AG09319 (cell line): Measurements from ENCODE around the gene ST8SIA1.

Experiments
- DNase-seq: peaks from one replicate; pipeline ENCODE4 v3.0.0-alpha.2; 2010; ENCODE audit warnings: low read depth; ENCODE audit errors: extremely low read depth
- TF ChIP-seq, protein P1 (sequence below): IDR thresholded peaks from 2 replicates; pipeline ENCODE4 v1.5.1; 2011; ENCODE audit warnings: low read depth, mild to moderate bottlenecking, inconsistent platforms, low read length, moderate library complexity

Gene ST8SIA1

DNA sequence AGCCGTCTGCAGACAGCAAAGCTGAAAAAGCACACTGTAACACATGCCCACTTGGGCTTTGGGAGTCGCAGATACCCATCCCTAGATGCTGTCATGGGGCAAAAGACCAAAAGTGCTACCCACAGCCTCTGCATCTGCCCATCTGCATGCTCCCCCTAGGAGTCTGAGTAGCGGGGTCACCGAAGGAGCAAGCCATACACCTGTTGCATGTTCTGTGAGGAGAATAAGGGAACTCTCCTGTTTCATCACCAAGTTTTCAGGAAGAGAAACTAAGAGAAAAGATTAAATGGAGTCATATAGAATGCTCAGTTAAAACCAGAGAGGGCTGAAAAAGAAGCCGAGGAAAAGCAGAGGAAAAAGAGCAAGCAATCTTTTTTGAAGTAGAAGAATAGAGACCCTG, 13.7 kb upstream of the ST8SIA1 start:
- no peak for DNase-seq
- TF ChIP-seq, protein P1, sequence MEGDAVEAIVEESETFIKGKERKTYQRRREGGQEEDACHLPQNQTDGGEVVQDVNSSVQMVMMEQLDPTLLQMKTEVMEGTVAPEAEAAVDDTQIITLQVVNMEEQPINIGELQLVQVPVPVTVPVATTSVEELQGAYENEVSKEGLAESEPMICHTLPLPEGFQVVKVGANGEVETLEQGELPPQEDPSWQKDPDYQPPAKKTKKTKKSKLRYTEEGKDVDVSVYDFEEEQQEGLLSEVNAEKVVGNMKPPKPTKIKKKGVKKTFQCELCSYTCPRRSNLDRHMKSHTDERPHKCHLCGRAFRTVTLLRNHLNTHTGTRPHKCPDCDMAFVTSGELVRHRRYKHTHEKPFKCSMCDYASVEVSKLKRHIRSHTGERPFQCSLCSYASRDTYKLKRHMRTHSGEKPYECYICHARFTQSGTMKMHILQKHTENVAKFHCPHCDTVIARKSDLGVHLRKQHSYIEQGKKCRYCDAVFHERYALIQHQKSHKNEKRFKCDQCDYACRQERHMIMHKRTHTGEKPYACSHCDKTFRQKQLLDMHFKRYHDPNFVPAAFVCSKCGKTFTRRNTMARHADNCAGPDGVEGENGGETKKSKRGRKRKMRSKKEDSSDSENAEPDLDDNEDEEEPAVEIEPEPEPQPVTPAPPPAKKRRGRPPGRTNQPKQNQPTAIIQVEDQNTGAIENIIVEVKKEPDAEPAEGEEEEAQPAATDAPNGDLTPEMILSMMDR = no peak

DNA sequence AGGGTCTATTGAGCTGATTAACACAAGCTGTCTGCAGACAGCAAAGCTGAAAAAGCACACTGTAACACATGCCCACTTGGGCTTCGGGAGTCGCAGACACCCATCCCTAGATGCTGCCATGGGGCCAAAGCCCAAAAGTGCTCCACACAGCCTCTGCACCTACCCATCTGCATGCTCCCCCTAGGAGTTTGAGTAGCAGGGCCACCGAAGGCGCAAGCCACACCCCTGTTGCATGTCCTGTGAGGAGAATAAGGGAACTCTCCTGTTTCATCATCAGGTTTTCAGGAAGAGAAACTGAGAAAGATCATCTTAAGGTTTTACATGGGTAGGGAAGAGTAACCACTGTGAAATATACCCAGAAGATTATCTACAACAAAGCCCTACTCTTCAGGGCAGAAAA, 5.6 kb upstream of the ST8SIA1 start:
- DNase-seq = no peak

DNA sequence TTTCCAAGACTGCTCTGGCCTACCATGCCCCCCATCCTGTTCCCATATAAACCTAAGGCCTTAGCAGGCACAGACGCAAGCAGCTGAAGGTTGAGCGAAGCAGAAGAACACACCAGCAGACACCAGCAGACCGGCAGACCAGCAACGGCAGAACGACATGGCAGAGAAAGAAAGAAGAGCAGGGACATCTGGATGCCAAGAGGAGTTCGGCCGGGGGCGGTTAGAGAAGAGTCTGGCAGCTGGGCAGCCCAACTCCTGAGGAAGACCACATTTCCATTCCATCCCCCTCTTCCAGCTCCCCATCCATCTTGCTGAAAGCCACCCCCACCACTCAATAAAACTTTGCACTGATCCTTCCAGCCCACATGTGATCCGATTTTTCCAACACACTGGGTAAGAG, 5.2 kb upstream of the ST8SIA1 start:
- no peak for DNase-seq
- TF ChIP-seq, protein P1 = no peak

More for the DNA sequence above, 5.6 kb upstream of the ST8SIA1 start:
- TF ChIP-seq, protein P1 = no peak

DNA sequence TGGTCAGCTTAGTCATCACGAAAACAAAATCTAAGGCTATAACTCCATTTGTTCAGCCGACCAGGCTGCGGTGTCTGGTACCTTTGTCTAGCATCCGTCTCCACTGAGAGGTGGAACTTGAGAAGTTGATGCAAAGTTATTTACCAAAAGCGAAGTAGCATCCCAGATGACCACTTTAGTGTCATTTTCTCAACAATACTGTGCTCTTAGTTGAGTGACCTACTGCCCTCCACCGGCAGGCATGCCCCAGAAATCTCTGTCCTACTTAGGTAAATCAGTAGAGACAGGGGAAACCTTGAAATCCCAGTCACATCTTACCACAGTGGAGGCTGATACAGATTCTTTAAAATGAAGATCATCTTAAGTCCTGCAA, 1.3 kb upstream of the ST8SIA1 start:
- no peak for DNase-seq
- TF ChIP-seq, protein P1 = peak; percentile 23

DNA sequence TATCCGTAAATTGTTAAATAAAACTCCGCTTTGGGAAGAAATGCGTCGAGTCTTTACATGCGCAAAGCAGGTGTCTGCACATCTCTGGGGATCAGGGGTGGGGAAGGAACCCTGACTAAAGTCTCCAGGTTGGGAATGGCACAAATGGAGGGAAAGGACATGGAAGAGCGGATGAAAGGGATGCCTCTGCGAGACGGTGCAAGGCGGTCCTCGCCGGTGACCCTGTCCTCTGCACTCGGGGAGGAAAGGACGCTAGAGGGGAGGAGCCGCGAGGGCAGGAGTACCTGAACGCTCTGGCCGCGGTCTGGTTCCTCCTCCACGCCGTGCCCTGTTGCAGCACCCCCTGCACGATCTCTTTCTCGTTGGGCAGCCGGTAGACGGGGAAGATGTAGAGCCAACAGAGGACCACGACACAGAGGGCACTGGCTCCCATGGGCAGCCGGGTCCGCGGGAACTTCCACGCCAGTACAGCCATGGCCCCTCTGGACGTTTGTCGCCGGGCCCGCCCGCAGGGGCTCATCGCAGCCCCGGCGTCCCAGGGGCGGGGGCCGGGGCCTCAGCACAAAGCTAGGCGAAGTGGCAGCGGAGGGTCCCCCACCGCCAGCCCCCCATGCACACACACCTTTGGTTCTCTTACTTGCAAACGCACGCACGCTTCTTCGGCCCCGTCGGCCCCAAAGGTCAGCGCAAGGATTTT, 646 bp downstream of the ST8SIA1 start:
- DNase-seq = no peak
- TF ChIP-seq, protein P1 = no peak

DNA sequence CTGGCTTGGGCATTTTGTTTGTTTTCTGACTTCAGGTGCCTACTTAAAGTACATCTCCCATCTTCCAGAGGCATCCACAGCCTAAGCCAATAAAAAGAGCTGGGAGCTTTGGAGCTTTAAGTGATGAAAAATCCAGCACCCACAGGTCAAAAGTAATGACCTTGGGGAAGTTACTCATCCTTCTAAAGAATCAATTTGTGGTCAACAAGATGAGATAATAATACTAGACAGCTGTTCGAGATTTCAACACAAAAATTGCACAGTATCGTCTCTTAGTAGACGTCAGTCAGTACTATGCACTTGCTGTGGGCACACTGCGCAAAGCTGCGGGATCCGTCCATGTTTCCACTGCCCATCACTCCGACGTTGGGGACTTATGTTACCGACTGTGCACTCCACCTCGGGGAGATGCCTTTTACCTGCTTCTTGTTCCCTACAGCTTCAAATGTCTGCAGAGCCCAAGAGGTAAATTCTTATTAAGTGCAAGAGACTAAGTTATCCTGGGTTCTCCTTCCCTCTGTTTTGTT, 1.3 kb downstream of the ST8SIA1 start:
- DNase-seq = no peak

DNA sequence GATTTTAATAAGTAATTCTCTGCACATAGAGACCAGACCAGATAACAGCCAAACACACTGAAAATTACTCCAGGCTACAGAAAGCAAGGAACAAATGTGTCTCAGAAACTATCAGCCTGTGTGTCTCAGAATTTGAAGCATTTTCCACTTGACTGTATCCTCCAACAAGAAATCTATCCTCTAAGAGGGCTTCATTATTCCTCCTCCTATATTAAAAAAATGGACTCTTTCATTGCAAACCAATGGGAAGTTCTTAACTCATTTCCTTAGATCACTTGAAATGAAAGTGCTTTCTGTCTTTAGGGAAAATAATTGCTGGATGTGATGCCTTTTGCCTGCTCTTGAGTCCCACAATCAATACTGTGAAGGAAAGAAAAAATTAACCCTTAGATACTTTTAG, 2.3 kb downstream of the ST8SIA1 start:
- TF ChIP-seq, protein P1 = no peak
- DNase-seq = no peak

More for the DNA sequence above, 1.3 kb downstream of the ST8SIA1 start:
- TF ChIP-seq, protein P1 = no peak
